Measurements from ENCODE around the gene MTMR2. TPM values are rescaled to one million over a fixed set of nuclear protein-coding genes. Genes with fewer than 3 reads are reported as not detected.

Gene MTMR2
- polyA plus RNA-seq, 3 donors = 1.9 to 5.1 (median 2.6) TPM

GRCh38 chr11:95802806-95803205 lies 121.1 kb downstream of the MTMR2 start:
- 100% methylated on average over 1 of the region's 1 CpG for WGBS (ENCODE audit: insufficient coverage)
- Histone ChIP-seq H3K27ac (ENCODE audit: low read depth in 1 of 2, low read length in 2 of 2) (no peak overlapping the region), H3K79me2 (ENCODE audit: insufficient read depth, low read length) (peaks cover 19% of the 10 kb centered on the region), H3K27me3 (ENCODE audit: control insufficient read depth in 2 of 2, insufficient read depth in 2 of 2, low read length in 2 of 2) (no peaks in the 10 kb centered on the region), H4K20me1 (ENCODE audit: insufficient read depth, low read length) (no peaks in the 10 kb centered on the region), H3K4me2 (replicated peaks; ENCODE audit: extremely low read depth, low read length, poor library complexity, severe bottlenecking) (no peak overlapping the region), H3K4me1 (ENCODE audit: control insufficient read depth in 1 of 2, insufficient read depth in 2 of 2, low read length in 2 of 2) (no peaks in the 10 kb centered on the region), H3K9me3 (replicated peaks in 1 of 2; ENCODE audit: control insufficient read depth in 1 of 2, insufficient read depth in 1 of 2, low read length in 2 of 2) (peaks cover 0 to 4% of the 10 kb centered on the region in 2 donors), H3K4me3 (replicated peaks in 1 of 3; ENCODE audit: low read depth in 2 of 3, low read length in 3 of 3) (no peak overlapping the region), H3K36me3 (replicated peaks in 1 of 2; ENCODE audit: control insufficient read depth in 1 of 2, insufficient read depth in 2 of 2, low read length in 2 of 2) (peaks cover 29 to 80% of the 10 kb centered on the region in 2 donors), H2AFZ (ENCODE audit: insufficient read depth, low read depth, low read length, poor library complexity, severe bottlenecking) (no peak overlapping the region), H3K9ac (ENCODE audit: insufficient read depth, low read length, poor library complexity, severe bottlenecking) (no peak overlapping the region)
- Mint-ChIP-seq H3K27me3 (ENCODE audit: low read depth in 3 of 3) (no peaks in the 10 kb centered on the region), H3K4me1 (no peaks in the 10 kb centered on the region), H3K36me3 (peaks cover 56 to 68% of the 10 kb centered on the region in 2 donors), H3K4me3 (no peak overlapping the region), H3K9me3 (peaks cover 0 to 9% (median 0%) of the 10 kb centered on the region in 7 donors), H3K27ac (no peak overlapping the region)
- DNase-seq = no peak
- no peak for TF ChIP-seq CTCF (IDR thresholded peaks at IDR 0.05)
- intact Hi-C loops (cut with micrococcal nuclease) = no loop called here

GRCh38 chr11:95800438-95800837 lies 123.5 kb downstream of the MTMR2 start:
- H3K4me1 ChIP-seq (ENCODE audit: control insufficient read depth in 1 of 2, insufficient read depth in 2 of 2, low read length in 2 of 2) = no peaks in the 10 kb centered on the region
- H3K9ac ChIP-seq (ENCODE audit: insufficient read depth, low read length, poor library complexity, severe bottlenecking) = no peak overlapping the region
- peaks cover 25 to 62% of the 10 kb centered on the region in 2 donors for H3K36me3 ChIP-seq (replicated peaks in 1 of 2; ENCODE audit: control insufficient read depth in 1 of 2, insufficient read depth in 2 of 2, low read length in 2 of 2)
- no peak overlapping the region for H3K4me2 ChIP-seq (replicated peaks; ENCODE audit: extremely low read depth, low read length, poor library complexity, severe bottlenecking)
- intact Hi-C loops (cut with micrococcal nuclease) = no loop called here
- peaks cover 2% of the 10 kb centered on the region for H3K4me1 Mint-ChIP-seq
- H2AFZ ChIP-seq (ENCODE audit: insufficient read depth, low read depth, low read length, poor library complexity, severe bottlenecking) = no peak overlapping the region
- no peaks in the 10 kb centered on the region for H3K27me3 Mint-ChIP-seq (ENCODE audit: low read depth in 3 of 3)
- no peak overlapping the region for H3K4me3 ChIP-seq (replicated peaks in 1 of 3; ENCODE audit: low read depth in 2 of 3, low read length in 3 of 3)
- no peak for TF ChIP-seq CTCF (IDR thresholded peaks at IDR 0.05)
- no peak overlapping the region for H3K27ac ChIP-seq (ENCODE audit: low read depth in 1 of 2, low read length in 2 of 2)
- H3K9me3 ChIP-seq (replicated peaks in 1 of 2; ENCODE audit: control insufficient read depth in 1 of 2, insufficient read depth in 1 of 2, low read length in 2 of 2) = no peaks in the 10 kb centered on the region
- H3K36me3 Mint-ChIP-seq = peaks cover 47 to 52% of the 10 kb centered on the region in 2 donors
- H3K9me3 Mint-ChIP-seq = no peaks in the 10 kb centered on the region
- WGBS (ENCODE audit: insufficient coverage) = 95% methylated on average over 6 of the region's 12 CpGs
- DNase-seq = no peak
- H3K79me2 ChIP-seq (ENCODE audit: insufficient read depth, low read length) = peaks cover 41% of the 10 kb centered on the region
- no peaks in the 10 kb centered on the region for H3K27me3 ChIP-seq (ENCODE audit: control insufficient read depth in 2 of 2, insufficient read depth in 2 of 2, low read length in 2 of 2)
- H3K4me3 Mint-ChIP-seq = no peak overlapping the region
- H4K20me1 ChIP-seq (ENCODE audit: insufficient read depth, low read length) = no peaks in the 10 kb centered on the region
- peak overlapping the region in 1 of 7 donors; percentile 25 for H3K27ac Mint-ChIP-seq

Measured in CD14-positive monocyte (primary cell).